GM20000 (cell line): ENCODE measurements around the gene ZNF322.

Experiments
- DNase-seq: peaks from one replicate; pipeline ENCODE4 v3.0.0; 2012; ENCODE audit warnings: low spot score
- CTCF ChIP-seq: IDR thresholded peaks from 2 replicates; pipeline ENCODE4 v1.5.1; 2012; ENCODE audit warnings: mild to moderate bottlenecking, control low read depth; ENCODE audit errors: extremely low read depth, missing control alignments

The ZNF322 gene

GRCh38 chr6:26653007-26653406 is 6.5 kb downstream of the ZNF322 start:
- TF ChIP-seq CTCF = no peak
- DNase-seq = no peak

- no peak for TF ChIP-seq CTCF
- DNase-seq = no peak
Measured at GRCh38 chr6:26651133-26651781, 8.3 kb downstream of the ZNF322 start.

GRCh38 chr6:26646074-26646473 is 13.5 kb downstream of the ZNF322 start:
- DNase-seq = no peak
- no peak for TF ChIP-seq CTCF

- DNase-seq = no peak
- TF ChIP-seq CTCF = no peak
Measured at GRCh38 chr6:26640806-26641205, 18.7 kb downstream of the ZNF322 start.

DNA sequence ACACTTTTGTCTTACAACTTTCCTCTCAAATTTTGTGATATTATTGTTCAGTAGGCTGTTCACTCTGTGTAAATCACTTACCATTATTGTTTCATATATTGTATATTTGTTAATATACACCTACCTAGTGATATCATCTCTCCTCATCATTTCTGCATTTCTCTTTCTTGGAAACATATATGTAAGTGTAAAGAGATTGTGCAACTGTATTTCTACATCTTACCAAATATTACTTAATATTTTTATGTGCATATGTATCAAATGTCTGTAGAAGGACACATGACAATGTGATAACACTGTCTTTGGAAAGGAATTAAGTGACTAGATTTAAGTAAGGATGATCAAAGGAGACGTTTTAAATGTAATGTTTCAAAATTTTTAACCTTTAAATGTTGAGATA is 30.2 kb downstream of the ZNF322 start:
- DNase-seq = no peak
- TF ChIP-seq CTCF = no peak

GRCh38 chr6:26627843-26628242 is 31.7 kb downstream of the ZNF322 start:
- no peak for DNase-seq
- no peak for TF ChIP-seq CTCF

DNA sequence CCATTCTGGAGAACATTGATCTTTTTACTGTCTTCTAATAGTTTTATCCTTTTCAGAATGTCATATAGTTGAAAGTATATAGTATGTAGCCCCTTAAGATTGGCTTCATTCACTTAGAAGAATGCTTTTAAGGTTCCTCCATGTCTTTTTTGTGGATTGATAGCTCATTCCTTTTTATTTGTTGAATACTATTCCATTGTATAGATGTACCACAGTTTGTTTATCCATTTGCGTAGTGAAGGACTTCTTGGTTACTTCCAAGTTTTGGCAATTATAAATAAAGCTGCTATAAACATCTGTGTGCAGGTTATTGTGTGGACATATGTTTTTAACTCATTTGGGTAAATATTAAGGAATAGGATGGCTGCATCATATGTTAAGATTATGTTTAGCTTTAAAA is 35.0 kb downstream of the ZNF322 start:
- TF ChIP-seq CTCF = no peak

More for the DNA sequence above, 35.0 kb downstream of the ZNF322 start:
- DNase-seq = no peak
